Hepatic stellate cell (primary cell): ENCODE data around the gene TMEM51.
A peak's percentile ranks its signal among the peaks of the same experiment; 100 is the strongest.
"Not testable (repeated sequence)": the region's sequence is repeated elsewhere in the genome, so short reads cannot be mapped to it uniquely, and the experiment has no call there.

Source experiments
- DNase-seq: peaks from one replicate; pipeline ENCODE4 v3.0.0; 2011; ENCODE audit warnings: low spot score

TMEM51 gene

GRCh38 chr1:15154480-15155036 lies 1.0 kb downstream of the TMEM51 start:
- peak; percentile 57 for DNase-seq

- no peak for DNase-seq
Measured at GRCh38 chr1:15155191-15155590, 1.6 kb downstream of the TMEM51 start.

GRCh38 chr1:15155888-15156741 lies 2.6 kb downstream of the TMEM51 start:
- no peak for DNase-seq

GRCh38 chr1:15156807-15157380 lies 3.3 kb downstream of the TMEM51 start:
- no peak for DNase-seq

GRCh38 chr1:15157524-15158399 lies 4.2 kb downstream of the TMEM51 start:
- DNase-seq = no peak

GRCh38 chr1:15158506-15159165 lies 5.1 kb downstream of the TMEM51 start:
- DNase-seq = peak; percentile 77

- no peak for DNase-seq
Measured at GRCh38 chr1:15159166-15159555, 5.6 kb downstream of the TMEM51 start.

- DNase-seq = no peak
Measured at GRCh38 chr1:15160626-15161025, 7.1 kb downstream of the TMEM51 start.

- DNase-seq = no peak
Measured at GRCh38 chr1:15167386-15167785, 13.8 kb downstream of the TMEM51 start.

- peak; percentile 79 for DNase-seq
Measured at GRCh38 chr1:15168479-15168878, 14.9 kb downstream of the TMEM51 start.

- DNase-seq = no peak
Measured at GRCh38 chr1:15170071-15170470, 16.5 kb downstream of the TMEM51 start.

- no peak for DNase-seq
Measured at GRCh38 chr1:15171271-15171908, 17.8 kb downstream of the TMEM51 start.

GRCh38 chr1:15172405-15173259 lies 19.1 kb downstream of the TMEM51 start:
- no peak for DNase-seq

- DNase-seq = no peak
Measured at GRCh38 chr1:15173863-15174614, 20.5 kb downstream of the TMEM51 start.

GRCh38 chr1:15174615-15174983 lies 21.1 kb downstream of the TMEM51 start:
- DNase-seq = no peak

GRCh38 chr1:15175324-15176094 lies 22.0 kb downstream of the TMEM51 start:
- not testable (repeated sequence) for DNase-seq

GRCh38 chr1:15176120-15176519 lies 22.6 kb downstream of the TMEM51 start:
- DNase-seq = no peak

GRCh38 chr1:15176898-15177665 lies 23.5 kb downstream of the TMEM51 start:
- no peak for DNase-seq
